HCT116 (cell line): Measurements from ENCODE around the gene DMBX1. TPM values are rescaled to one million over a fixed set of nuclear protein-coding genes. Genes with fewer than 3 reads are reported as not detected.

ENCODE experiments used
- ATAC-seq: fragments of 200-7000 bp; cut with Tn5 transposase; 2 replicates; pipeline ENCODE4 v1.9.1; 2020; ENCODE audit warnings: mild to moderate bottlenecking, moderate library complexity
- BruUV-seq: library from RNA; stranded (reverse); fragments of 400-500 nt; replicated peaks from 2 replicates; lab custom pipeline; 2021; lab: Mats Ljungman, UMichigan
- CTCF ChIA-PET: fragments of 300-600 bp; sonication (Branson Sonifier 250); formaldehyde crosslinking; loops from one replicate; lab custom pipeline; 2021; ENCODE audit warnings: antibody characterized with exemption; lab: Charles Lee
- POLR2A ChIA-PET: fragments of 300-600, 350-600 bp; sonication (Branson Sonifier 250); formaldehyde crosslinking; loops from one replicate; lab custom pipeline; 2021; ENCODE audit warnings: antibody characterized with exemption; lab: Charles Lee
- RAD21 ChIA-PET, 2 experiments: fragments of 300-600 bp; sonication (Branson Sonifier 250); formaldehyde crosslinking; loops; one replicate each; lab custom pipeline; 2023; ENCODE audit warnings: low total read pairs in 2 of 2; ENCODE audit not compliant: uncharacterized antibody in 2 of 2, unreplicated experiment in 2 of 2, low non-redundant PET in 1 of 2; lab: Charles Lee
- DNase-seq: peaks from one replicate; pipeline ENCODE4 v3.0.0-alpha.2; 2010; ENCODE audit warnings: low read depth, low spot score
- H2AFZ ChIP-seq: fragments of 200-600 bp; shearing (Covaris generic), sonication (generic); 2 replicates; pipeline ENCODE4 v1.6.1; 2017; ENCODE audit warnings: low read depth, mixed run types, mixed read lengths, antibody characterized with exemption, low read length; ENCODE audit not compliant: poor library complexity, severe bottlenecking
- H3K27ac ChIP-seq: 2 replicates; pipeline ENCODE4 v1.5.1; 2012; ENCODE audit warnings: low read depth, low read length
- H3K27me3 ChIP-seq: fragments of 200-600 bp; sonication (generic); 2 replicates; pipeline ENCODE4 v1.6.1; 2016; ENCODE audit warnings: mixed run types, low read length, mixed read lengths; ENCODE audit not compliant: insufficient read depth
- H3K36me3 ChIP-seq, 2 experiments: fragments of 200-500 bp in 1 of 2; fragments of 200-600 bp in 1 of 2; sonication (Bioruptor generic) in 1 of 2; sonication (generic) in 1 of 2; 2 replicates each; pipeline versions ENCODE4 v1.5.1 to v1.6.1; 2014 to 2016; ENCODE audit warnings: low read length in 2 of 2, inconsistent platforms in 1 of 2, mixed read lengths in 1 of 2, mixed run types in 1 of 2; ENCODE audit not compliant: insufficient read depth in 2 of 2, control insufficient read depth in 1 of 2
- H3K4me1 ChIP-seq, 2 experiments: fragments of 200-600 bp in 1 of 2; sonication (generic) in 1 of 2; 2 replicates each; pipeline versions ENCODE4 v1.5.1 to v1.6.1; 2012 to 2017; ENCODE audit warnings: low read length in 2 of 2, inconsistent platforms in 1 of 2, mild to moderate bottlenecking in 1 of 2, mixed read lengths in 1 of 2, mixed run types in 1 of 2, moderate library complexity in 1 of 2; ENCODE audit not compliant: insufficient read depth in 2 of 2, control insufficient read depth in 1 of 2
- H3K4me2 ChIP-seq: fragments of 200-600 bp; sonication (generic); 2 replicates; pipeline ENCODE4 v1.6.1; 2017; ENCODE audit warnings: mixed run types, low read length, mixed read lengths
- H3K4me3 ChIP-seq, 2 experiments: fragments of 200-600 bp in 1 of 2; sonication (generic) in 1 of 2; replicated peaks in 1 of 2; 2 replicates each; pipeline ENCODE4 v1.5.1; 2011 to 2016; ENCODE audit warnings: low read length in 2 of 2, control low read depth in 1 of 2, low read depth in 1 of 2, mild to moderate bottlenecking in 1 of 2, mixed read lengths in 1 of 2, mixed run types in 1 of 2
- H3K79me2 ChIP-seq: fragments of 200-600 bp; sonication (generic); 2 replicates; pipeline ENCODE4 v1.6.1; 2017; ENCODE audit warnings: mild to moderate bottlenecking, mixed run types, low read length, moderate library complexity, mixed read lengths; ENCODE audit not compliant: insufficient read depth
- H3K9ac ChIP-seq: fragments of 200-600 bp; sonication (generic); 2 replicates; pipeline ENCODE4 v1.6.1; 2016; ENCODE audit warnings: low read length, mixed read lengths
- H3K9me2 ChIP-seq: fragments of 200-600 bp; sonication (generic), shearing (Covaris generic); 2 replicates; pipeline ENCODE4 v1.6.1; 2017; ENCODE audit warnings: mixed run types, mild to moderate bottlenecking, moderate library complexity; ENCODE audit not compliant: insufficient read depth
- H3K9me3 ChIP-seq, 2 experiments: fragments of 200-500 bp in 1 of 2; fragments of 200-600 bp in 1 of 2; sonication (Bioruptor generic) in 1 of 2; sonication (generic) in 1 of 2; 2 replicates each; pipeline ENCODE4 v1.6.1; 2014 to 2017; ENCODE audit warnings: low read length in 2 of 2, mixed read lengths in 2 of 2, inconsistent platforms in 1 of 2, low read depth in 1 of 2, mild to moderate bottlenecking in 1 of 2, mixed run types in 1 of 2, moderate library complexity in 1 of 2; ENCODE audit not compliant: control insufficient read depth in 1 of 2, insufficient read depth in 1 of 2
- H4K20me1 ChIP-seq: fragments of 200-600 bp; sonication (generic), shearing (Covaris generic); 2 replicates; pipeline ENCODE4 v1.6.1; 2017; ENCODE audit warnings: mixed run types, mild to moderate bottlenecking, moderate library complexity; ENCODE audit not compliant: insufficient read depth
- EGR1 ChIP-seq: IDR thresholded peaks from 2 replicates; pipeline ENCODE4 v1.6.1; 2012; ENCODE audit warnings: low read depth
- EZH2phosphoT487 ChIP-seq: fragments of 200-600 bp; IDR thresholded peaks from 2 replicates; pipeline ENCODE4 v1.6.1; 2018; ENCODE audit warnings: antibody characterized with exemption, borderline replicate concordance
- POLR2A ChIP-seq: IDR thresholded peaks from 2 replicates; pipeline ENCODE4 v1.7.0; 2011; ENCODE audit warnings: borderline replicate concordance; ENCODE audit not compliant: insufficient read depth, insufficient read length; ENCODE audit errors: extremely low read depth
- POLR2AphosphoS5 ChIP-seq: IDR thresholded peaks from 2 replicates; pipeline ENCODE4 v1.6.1; 2011; ENCODE audit warnings: mild to moderate bottlenecking, low read depth, low read length, moderate library complexity
- SIN3A ChIP-seq: IDR thresholded peaks from 2 replicates; pipeline ENCODE4 v1.6.1; 2012; ENCODE audit warnings: low read depth
- SP1 ChIP-seq: IDR thresholded peaks from 2 replicates; pipeline ENCODE4 v1.6.1; 2012; ENCODE audit warnings: low read depth
- TCF7L2 ChIP-seq: IDR thresholded peaks from 2 replicates; pipeline ENCODE4 v1.7.0; 2011; ENCODE audit warnings: borderline replicate concordance, inconsistent platforms; ENCODE audit not compliant: insufficient read depth, insufficient read length; ENCODE audit errors: extremely low read depth
- ZFX ChIP-seq: fragments of 450-650 bp; IDR thresholded peaks from 2 replicates; pipeline ENCODE4 v1.6.1; 2017
- intact Hi-C: fragments of 100-400 bp; cut with micrococcal nuclease; formaldehyde crosslinking; loops from 2 replicates; pipeline ENCODE4 v1.10.0; 2022
- total RNA-seq: library from RNA; stranded (reverse); gene quantifications from one replicate; pipeline ENCODE4 v1.2.1, GENCODE V29; 2021; ENCODE audit not compliant: unreplicated experiment
- TF ChIP-seq, protein P1 (sequence below): IDR thresholded peaks from 2 replicates; pipeline ENCODE4 v1.6.1; 2011; ENCODE audit warnings: mild to moderate bottlenecking, low read length, moderate library complexity; ENCODE audit not compliant: insufficient replicate concordance; ENCODE audit errors: extremely low read depth
- TF ChIP-seq, protein P2 (sequence below): IDR thresholded peaks from 2 replicates; pipeline ENCODE4 v1.6.1; 2012; ENCODE audit warnings: low read depth

Gene DMBX1
- total RNA-seq, 1 experiment from 2014 or later: 4.3 TPM

DNA sequence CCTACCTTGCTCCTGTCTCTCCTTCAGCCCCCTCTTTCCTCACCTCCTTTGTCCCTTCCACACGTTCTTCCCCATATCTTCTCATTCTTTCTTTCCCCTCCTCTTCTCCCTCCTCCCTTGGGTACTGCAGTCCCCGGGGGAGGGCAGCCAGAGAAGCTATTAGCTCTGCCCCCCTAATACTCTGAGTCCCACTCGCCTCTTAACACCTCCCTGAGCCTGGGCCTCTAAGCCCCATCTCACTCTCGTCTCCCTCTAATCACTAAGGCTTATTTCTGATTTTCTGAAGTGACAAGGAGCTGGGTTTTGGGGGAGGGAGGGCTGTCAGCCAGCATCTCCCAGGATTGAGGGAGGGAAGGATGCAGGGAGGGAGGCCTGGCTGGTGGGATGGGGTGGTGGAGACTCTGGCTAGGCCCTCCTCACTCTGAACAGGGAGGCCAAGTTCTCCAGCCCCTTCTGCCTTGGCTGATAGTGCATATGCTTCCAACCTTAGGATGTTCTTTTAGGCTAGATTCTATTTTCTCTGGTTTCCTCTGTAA is 25.6 kb upstream of the DMBX1 start:
- no peak overlapping the region for H3K9ac ChIP-seq
- TF ChIP-seq POLR2AphosphoS5 (no peak), EZH2phosphoT487 (no peak), POLR2A (no peak), TCF7L2 (no peak), SIN3A (no peak), EGR1 (no peak), ZFX (no peak), SP1 (no peak)
- TF ChIP-seq, protein P1, sequence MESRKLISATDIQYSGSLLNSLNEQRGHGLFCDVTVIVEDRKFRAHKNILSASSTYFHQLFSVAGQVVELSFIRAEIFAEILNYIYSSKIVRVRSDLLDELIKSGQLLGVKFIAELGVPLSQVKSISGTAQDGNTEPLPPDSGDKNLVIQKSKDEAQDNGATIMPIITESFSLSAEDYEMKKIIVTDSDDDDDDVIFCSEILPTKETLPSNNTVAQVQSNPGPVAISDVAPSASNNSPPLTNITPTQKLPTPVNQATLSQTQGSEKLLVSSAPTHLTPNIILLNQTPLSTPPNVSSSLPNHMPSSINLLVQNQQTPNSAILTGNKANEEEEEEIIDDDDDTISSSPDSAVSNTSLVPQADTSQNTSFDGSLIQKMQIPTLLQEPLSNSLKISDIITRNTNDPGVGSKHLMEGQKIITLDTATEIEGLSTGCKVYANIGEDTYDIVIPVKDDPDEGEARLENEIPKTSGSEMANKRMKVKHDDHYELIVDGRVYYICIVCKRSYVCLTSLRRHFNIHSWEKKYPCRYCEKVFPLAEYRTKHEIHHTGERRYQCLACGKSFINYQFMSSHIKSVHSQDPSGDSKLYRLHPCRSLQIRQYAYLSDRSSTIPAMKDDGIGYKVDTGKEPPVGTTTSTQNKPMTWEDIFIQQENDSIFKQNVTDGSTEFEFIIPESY: no peak
- TF ChIP-seq, protein P2, sequence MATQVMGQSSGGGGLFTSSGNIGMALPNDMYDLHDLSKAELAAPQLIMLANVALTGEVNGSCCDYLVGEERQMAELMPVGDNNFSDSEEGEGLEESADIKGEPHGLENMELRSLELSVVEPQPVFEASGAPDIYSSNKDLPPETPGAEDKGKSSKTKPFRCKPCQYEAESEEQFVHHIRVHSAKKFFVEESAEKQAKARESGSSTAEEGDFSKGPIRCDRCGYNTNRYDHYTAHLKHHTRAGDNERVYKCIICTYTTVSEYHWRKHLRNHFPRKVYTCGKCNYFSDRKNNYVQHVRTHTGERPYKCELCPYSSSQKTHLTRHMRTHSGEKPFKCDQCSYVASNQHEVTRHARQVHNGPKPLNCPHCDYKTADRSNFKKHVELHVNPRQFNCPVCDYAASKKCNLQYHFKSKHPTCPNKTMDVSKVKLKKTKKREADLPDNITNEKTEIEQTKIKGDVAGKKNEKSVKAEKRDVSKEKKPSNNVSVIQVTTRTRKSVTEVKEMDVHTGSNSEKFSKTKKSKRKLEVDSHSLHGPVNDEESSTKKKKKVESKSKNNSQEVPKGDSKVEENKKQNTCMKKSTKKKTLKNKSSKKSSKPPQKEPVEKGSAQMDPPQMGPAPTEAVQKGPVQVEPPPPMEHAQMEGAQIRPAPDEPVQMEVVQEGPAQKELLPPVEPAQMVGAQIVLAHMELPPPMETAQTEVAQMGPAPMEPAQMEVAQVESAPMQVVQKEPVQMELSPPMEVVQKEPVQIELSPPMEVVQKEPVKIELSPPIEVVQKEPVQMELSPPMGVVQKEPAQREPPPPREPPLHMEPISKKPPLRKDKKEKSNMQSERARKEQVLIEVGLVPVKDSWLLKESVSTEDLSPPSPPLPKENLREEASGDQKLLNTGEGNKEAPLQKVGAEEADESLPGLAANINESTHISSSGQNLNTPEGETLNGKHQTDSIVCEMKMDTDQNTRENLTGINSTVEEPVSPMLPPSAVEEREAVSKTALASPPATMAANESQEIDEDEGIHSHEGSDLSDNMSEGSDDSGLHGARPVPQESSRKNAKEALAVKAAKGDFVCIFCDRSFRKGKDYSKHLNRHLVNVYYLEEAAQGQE: no peak
- H3K36me3 ChIP-seq: no peaks in the 10 kb centered on the region
- no peak overlapping the region for H3K4me3 ChIP-seq
- no peaks in the 10 kb centered on the region for H4K20me1 ChIP-seq
- no peak overlapping the region for H3K4me2 ChIP-seq
- no peaks in the 10 kb centered on the region for H3K79me2 ChIP-seq
- intact Hi-C loops: no loop called here
- H3K9me2 ChIP-seq: no peaks in the 10 kb centered on the region
- H2AFZ ChIP-seq: no peak overlapping the region
- BruUV-seq: no TSS peak
- RAD21 ChIA-PET: no interaction called here
- POLR2A ChIA-PET: no interaction called here
- H3K27me3 ChIP-seq: no peaks in the 10 kb centered on the region
- peaks cover 3 to 19% of the 10 kb centered on the region in 2 experiments; a peak in 2 of 4 replicates for H3K4me1 ChIP-seq
- ATAC-seq (no peak), DNase-seq (no peak)
- no peak overlapping the region for H3K27ac ChIP-seq
- no peaks in the 10 kb centered on the region for H3K9me3 ChIP-seq
- CTCF ChIA-PET: no interaction called here
